Measurements from ENCODE around the gene FBH1.
"Not testable (repeated sequence)": the region's sequence is repeated elsewhere in the genome, so short reads cannot be mapped to it uniquely, and the experiment has no call there.

Gene FBH1

GRCh38 chr10:5961405-5962100, 71.5 kb downstream of the FBH1 start:
- DNase-seq = no peak

- DNase-seq = not testable (repeated sequence)
These were observed 72.4 kb downstream of the FBH1 start for GRCh38 chr10:5962358-5962940.

GRCh38 chr10:5963071-5963470, 73.0 kb downstream of the FBH1 start:
- DNase-seq = no peak

DNA sequence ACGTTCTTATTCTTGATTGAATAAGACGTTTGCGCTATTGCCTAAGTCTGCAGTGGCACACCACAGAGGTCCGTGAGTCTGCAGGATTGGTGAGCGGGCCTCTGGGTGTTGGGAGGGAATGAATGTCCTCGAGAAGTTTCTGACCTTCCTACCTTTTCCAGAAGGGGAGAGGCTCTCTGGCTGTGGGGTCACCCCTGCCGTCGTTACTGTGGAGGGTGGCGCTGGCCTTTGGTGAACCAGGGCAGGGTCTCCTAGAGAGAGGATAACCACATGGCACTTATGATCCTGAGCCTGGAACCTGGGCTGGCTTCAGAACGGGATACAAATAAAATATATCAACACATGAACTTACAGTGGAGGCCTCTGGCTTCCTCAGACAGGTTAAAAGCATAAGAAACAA, 73.5 kb downstream of the FBH1 start:
- DNase-seq = no peak

GRCh38 chr10:5964736-5965135, 74.7 kb downstream of the FBH1 start:
- no peak for DNase-seq

DNA sequence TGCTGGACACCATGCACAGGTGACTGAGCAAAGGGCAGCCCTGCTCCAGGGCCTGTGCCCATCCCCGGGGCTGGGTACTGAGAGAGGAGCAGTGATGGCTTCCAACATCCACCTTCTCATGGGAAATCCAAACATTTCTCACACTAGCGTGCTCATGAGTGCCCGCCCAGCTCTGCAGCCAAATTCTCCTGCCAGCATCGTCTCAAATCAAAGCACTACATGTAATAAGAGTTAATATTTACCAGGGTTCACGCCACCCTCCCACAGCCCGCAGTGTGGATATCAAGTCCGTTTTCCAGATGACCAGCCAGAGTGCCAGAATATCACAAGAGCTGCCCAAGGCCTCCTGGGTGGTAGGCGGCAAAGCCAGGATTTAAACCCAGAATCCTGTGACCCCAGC, 75.2 kb downstream of the FBH1 start:
- DNase-seq = no peak

DNA sequence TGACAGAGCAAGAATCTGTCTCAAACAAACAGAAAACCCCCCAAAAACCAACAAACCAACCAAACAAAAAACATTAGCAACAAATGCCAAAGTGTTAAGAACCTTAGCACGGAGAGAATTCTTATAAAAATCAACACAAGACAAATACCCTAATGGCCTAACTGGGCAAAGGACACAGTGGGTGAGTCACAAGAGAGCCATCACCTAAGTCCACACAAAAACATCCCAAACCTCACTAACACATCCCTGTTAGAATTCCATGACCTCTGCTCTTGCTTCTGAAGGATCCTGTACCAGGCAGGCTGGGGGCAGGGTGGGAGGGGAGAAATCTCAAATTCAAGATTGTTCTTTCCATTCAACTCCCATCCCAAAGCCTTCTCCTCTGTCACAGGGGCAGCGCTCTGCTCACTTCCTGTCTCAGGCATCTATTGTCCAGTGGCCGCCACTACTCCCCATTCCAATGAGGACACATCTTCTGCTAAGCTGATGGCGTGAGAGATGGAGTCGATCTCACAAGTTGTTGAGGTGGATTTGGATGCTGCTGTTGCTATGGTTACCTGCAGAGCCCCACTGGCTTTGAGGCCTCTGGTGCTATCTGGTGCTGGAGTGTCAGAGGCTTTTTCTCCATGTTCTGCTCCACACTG, 78.1 kb downstream of the FBH1 start:
- no peak for DNase-seq

- DNase-seq = no peak
These were observed 78.8 kb downstream of the FBH1 start for GRCh38 chr10:5968681-5969453.

DNA sequence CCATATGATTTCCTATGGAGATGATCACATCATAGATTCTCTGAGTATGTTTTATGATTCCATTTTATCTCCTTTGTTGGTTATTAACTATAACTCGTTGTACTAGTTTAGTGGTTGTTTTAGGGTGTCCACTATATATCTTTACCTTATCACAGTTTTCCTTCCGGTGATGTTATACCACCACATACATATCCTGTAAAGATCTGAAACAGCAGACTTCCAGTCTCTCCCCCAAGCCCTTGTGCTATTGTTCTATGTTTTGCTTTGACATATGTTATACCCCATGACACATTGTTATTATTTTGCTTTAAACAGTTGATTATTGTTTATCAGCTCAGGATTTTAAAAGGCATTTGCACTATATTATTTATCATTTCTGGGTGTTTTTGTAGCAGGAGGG, 80.0 kb downstream of the FBH1 start:
- DNase-seq = no peak

DNA sequence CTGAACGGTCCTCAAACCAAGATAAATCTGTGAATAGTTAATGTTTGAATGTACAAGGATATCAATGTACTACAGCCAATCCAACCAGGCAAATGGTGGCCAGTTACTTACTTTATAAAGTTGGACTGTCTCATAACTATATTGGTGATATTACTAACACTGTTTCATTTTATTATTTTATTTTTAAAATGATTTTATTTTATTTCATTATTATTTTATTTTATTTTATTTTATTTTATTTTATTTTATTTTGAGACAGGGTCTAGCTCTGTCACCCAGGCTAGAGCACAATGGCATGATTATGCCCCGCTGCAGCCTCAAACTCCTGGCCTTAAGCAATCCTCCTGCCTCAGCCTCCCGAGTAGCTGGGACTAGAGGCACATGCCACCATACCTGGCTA, 80.5 kb downstream of the FBH1 start:
- DNase-seq = no peak

DNA sequence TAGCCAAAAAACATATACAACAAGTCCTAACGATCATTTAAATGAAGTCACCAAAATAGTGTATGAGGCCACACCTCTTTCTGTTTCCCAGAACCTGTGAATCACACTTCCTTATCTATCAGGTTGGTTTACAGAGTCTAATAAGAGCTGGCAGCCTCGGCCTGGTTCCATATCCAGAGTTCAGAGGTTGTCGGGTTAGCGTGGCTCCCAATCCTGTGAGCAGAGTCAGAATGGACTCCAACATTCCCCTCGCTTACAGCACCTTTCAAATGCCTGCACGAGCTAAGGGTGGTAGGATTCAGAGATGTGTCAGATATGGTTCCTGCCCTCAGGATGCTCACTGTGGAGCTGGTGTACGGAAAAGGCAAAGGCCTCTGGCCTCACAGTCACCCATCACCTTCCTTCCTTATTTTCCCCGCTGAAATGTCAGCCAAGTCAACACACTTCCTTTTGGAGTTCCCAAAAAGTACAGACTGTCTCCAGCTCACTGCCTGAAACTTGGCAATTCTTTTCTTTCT, 81.3 kb downstream of the FBH1 start:
- DNase-seq = peak; percentile 66

GRCh38 chr10:5971886-5972285, 81.8 kb downstream of the FBH1 start:
- no peak for DNase-seq

- no peak for DNase-seq
These were observed 83.0 kb downstream of the FBH1 start for GRCh38 chr10:5973069-5973468.

- peak; percentile 92 for DNase-seq
These were observed 85.8 kb downstream of the FBH1 start for GRCh38 chr10:5975641-5976473.

- peak; percentile 63 for DNase-seq
These were observed 86.7 kb downstream of the FBH1 start for GRCh38 chr10:5976512-5977470.

DNA sequence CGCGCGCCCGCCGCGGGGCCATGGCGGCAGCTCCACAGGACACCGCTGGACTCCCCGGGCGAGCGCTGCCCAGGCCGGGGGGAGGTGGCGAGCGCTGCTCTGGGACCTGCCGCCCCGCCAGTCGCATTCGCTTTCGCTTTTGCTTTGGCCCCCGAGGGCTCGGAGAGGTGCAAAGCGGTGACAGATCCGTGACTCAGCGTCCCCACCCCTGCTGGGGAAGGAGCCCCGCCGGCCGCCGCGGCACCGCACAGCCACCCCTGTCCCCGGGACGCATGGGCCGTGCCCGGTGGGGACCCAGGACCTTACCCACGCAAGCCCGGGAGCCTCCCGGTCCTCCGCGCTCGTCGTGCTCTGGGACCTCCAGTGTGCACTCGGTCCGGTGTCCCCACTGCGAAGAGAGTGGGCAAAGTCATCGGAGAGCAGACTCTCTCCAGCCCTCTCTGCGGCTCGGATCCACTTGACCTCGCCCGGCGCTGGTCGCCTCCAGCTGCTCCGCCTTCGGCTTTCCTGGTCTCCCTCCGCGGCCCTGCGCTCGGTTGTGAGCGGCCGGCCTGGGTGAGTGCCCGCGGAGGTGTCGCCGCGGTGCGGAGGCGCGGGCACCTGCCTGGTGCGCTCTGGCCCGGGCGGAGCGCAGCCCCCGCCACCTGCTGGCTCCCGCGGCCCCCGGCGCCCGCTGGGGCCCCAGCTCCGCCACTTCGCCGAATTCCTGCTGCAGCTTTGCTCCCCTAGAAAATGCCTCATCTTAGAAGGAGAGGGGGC, 87.6 kb downstream of the FBH1 start, which contains the start of gene IL15RA:
TSS of gene IL15RA (minus strand) at position 73 of the 759 bp plus-strand sequence. CDS start at position 22, 51 bp downstream.
- DNase-seq = peak; percentile 92

GRCh38 chr10:5978230-5978489, 88.1 kb downstream of the FBH1 start:
- no peak for DNase-seq

DNA sequence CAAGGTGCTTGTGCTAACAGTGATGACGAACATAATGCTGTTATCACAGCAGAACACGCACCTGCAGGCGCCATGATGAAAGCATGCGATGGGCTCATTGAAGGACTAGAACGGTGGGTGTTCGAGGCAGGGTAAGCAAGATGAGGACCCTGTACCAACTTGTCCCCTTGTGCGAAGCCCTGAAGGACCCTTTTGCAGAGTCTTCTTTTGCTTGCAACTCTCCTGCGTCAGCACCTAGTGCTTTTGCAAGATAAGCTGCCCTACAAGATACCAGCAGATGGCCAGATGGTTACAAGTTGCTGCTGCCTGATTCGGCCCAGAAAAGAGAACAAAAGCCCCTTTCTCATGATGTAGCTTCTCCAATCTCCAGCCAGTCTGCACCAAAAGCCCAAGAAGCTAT, 91.5 kb downstream of the FBH1 start:
- DNase-seq = no peak

- DNase-seq = no peak
These were observed 93.7 kb downstream of the FBH1 start for GRCh38 chr10:5983774-5984173.

DNA sequence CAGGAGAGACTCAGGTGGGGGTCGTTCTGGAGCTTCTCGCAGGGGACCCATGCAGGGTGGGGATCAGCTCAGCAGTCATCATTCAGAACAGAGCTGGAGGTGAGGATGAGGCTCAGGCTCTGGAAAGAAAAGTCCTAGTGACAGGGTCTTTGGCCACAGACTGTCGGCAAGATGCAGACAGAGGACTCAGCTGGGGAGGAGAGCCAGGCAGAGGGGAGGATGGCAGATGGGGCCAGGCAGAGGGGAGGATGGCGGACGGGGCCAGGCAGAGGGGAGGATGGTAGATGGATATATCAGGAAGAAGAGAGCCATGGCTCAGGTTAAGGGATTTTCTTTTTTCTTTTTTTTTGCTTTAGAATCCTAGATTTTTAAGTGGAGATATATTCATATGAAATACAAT, 95.0 kb downstream of the FBH1 start:
- no peak for DNase-seq

Data from activated CD4-positive, alpha-beta T cell treated with anti-CD3 and anti-CD28 coated beads, Interleukin-2, Interleukin-6, amounts not matched to agents 100 ng/mL and 50 ng/mL, durations not matched to agents 16 hours and 8 hours (primary cell).